ENCODE measurements around the gene NFATC1. TPM values are rescaled to one million over a fixed set of nuclear protein-coding genes. Genes with fewer than 3 reads are reported as not detected.

Gene NFATC1
- total RNA-seq, 2 donors from 2014 or later, result 1.6 to 4.3 TPM

DNA sequence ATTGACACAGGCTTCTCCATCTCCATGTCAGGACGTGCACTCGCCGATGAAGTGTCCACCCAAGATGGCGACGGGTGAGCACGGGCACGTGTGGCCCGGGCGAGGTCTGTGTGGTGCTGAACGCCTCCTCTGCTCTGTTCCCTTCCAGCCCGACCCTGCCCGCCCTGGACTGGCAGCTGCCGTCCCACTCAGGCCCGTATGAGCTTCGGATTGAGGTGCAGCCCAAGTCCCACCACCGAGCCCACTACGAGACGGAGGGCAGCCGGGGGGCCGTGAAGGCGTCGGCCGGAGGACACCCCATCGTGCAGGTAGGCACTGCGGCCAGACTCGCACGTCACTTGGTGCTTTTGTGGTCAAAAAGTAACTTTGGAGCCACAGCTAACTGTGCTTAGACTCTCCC lies 37.7 kb downstream of the NFATC1 start:
- no peak for DNase-seq
- no peak overlapping the region for H3K4me3 ChIP-seq
- TF ChIP-seq, protein P1, sequence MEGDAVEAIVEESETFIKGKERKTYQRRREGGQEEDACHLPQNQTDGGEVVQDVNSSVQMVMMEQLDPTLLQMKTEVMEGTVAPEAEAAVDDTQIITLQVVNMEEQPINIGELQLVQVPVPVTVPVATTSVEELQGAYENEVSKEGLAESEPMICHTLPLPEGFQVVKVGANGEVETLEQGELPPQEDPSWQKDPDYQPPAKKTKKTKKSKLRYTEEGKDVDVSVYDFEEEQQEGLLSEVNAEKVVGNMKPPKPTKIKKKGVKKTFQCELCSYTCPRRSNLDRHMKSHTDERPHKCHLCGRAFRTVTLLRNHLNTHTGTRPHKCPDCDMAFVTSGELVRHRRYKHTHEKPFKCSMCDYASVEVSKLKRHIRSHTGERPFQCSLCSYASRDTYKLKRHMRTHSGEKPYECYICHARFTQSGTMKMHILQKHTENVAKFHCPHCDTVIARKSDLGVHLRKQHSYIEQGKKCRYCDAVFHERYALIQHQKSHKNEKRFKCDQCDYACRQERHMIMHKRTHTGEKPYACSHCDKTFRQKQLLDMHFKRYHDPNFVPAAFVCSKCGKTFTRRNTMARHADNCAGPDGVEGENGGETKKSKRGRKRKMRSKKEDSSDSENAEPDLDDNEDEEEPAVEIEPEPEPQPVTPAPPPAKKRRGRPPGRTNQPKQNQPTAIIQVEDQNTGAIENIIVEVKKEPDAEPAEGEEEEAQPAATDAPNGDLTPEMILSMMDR (IDR thresholded peaks at IDR 0.05), result no peak
- no peaks in the 10 kb centered on the region for H3K27me3 ChIP-seq
- H3K9me3 ChIP-seq, result no peaks in the 10 kb centered on the region
- H3K9ac ChIP-seq (ENCODE audit: low read depth in 2 of 2, low read length in 2 of 2), result no peak overlapping the region
- intact Hi-C loops (cut with DNase I), result no loop called here
- H3K4me1 ChIP-seq, result no peaks in the 10 kb centered on the region
- no peak overlapping the region for H3K27ac ChIP-seq
- H3K36me3 ChIP-seq, result no peaks in the 10 kb centered on the region

DNA sequence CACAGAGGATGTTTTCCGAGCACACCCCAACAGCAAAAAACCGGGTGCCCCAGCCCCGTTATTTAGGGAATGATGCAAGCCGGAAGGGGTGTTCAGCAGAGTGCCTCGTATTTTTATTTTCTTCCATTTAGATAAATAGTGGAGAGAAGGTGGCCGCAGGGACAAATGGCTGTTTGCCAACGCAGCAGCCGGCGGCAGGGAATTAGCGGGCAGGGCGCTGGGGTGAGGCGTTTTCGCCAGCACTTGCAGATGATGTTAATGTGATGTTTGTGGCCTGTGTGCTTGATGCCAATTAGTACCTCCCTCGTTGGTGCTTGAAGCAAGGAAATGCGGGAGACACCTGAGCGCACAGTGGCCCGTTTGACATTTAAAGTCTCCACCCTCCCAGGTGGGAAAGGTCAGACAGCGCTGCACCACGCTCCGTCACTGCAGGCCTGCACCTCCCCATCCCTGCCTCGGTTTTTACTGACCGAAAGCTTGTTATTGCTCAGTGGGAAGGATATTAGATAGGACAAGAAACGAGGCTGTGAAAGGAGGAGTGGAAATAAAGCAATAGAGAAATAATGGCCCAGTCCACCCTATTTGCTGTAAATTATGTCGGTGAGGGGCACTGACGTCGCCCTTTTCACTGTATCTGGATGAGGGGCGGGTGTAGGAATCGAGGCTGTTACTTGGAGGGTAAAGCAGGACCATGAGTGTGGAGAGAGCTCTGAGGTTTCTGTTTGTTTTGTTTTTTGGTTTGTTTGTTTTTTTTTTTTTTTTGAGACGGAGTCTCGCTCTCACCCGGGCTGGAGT lies 39.1 kb downstream of the NFATC1 start:
- Histone ChIP-seq H3K9ac (ENCODE audit: low read depth in 2 of 2, low read length in 2 of 2) (no peak overlapping the region), H3K4me1 (no peaks in the 10 kb centered on the region), H3K27ac (no peak overlapping the region), H3K36me3 (no peaks in the 10 kb centered on the region), H3K4me3 (no peak overlapping the region), H3K27me3 (no peaks in the 10 kb centered on the region), H3K9me3 (no peaks in the 10 kb centered on the region)
- intact Hi-C loops (cut with DNase I), result no loop called here
- TF ChIP-seq, protein P1 (IDR thresholded peaks at IDR 0.05), result no peak
- DNase-seq, result no peak

DNA sequence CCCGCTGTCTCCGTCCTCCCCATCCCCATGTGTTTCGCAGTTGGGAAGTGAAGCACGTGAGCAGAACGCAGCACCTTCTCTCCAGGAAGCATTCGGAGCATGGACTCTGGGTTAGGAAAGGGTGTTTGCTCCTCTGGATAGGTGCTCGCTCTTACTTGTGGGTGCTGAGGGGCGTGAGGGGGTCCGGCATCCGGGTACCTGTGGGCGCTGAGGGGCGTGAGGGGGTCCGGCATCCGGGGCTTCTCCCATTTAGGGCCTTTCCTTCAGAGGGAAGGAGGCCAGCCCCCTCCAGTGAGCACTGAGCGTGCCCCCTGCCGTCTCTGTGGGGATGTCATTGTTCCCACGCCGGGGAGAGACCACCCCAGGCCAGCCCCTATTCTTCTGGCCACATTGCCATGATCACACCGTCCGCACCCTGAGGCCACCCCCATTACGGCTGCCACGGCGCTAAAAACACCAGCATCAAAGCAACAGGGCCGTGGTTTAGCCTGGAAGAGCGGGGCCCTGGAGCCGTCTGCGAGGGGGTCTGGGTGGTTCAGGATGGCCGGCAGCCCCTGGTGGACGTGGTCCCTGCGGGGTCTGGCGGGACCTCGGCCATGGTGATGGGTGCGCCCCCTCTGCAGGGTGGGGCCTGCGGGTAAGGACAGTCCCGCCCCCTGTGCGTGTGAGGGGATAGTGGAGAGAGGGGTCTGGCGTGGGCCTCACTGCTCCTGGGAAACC lies 41.0 kb downstream of the NFATC1 start:
- intact Hi-C loops (cut with DNase I), result no loop called here
- DNase-seq, result no peak
- H3K36me3 ChIP-seq, result no peaks in the 10 kb centered on the region
- TF ChIP-seq, protein P1 (IDR thresholded peaks at IDR 0.05), result no peak
- H3K9ac ChIP-seq (ENCODE audit: low read depth in 2 of 2, low read length in 2 of 2), result no peak overlapping the region
- H3K9me3 ChIP-seq, result no peaks in the 10 kb centered on the region
- H3K27me3 ChIP-seq, result no peaks in the 10 kb centered on the region
- H3K4me1 ChIP-seq, result no peaks in the 10 kb centered on the region
- no peak overlapping the region for H3K27ac ChIP-seq
- H3K4me3 ChIP-seq, result no peak overlapping the region

DNA sequence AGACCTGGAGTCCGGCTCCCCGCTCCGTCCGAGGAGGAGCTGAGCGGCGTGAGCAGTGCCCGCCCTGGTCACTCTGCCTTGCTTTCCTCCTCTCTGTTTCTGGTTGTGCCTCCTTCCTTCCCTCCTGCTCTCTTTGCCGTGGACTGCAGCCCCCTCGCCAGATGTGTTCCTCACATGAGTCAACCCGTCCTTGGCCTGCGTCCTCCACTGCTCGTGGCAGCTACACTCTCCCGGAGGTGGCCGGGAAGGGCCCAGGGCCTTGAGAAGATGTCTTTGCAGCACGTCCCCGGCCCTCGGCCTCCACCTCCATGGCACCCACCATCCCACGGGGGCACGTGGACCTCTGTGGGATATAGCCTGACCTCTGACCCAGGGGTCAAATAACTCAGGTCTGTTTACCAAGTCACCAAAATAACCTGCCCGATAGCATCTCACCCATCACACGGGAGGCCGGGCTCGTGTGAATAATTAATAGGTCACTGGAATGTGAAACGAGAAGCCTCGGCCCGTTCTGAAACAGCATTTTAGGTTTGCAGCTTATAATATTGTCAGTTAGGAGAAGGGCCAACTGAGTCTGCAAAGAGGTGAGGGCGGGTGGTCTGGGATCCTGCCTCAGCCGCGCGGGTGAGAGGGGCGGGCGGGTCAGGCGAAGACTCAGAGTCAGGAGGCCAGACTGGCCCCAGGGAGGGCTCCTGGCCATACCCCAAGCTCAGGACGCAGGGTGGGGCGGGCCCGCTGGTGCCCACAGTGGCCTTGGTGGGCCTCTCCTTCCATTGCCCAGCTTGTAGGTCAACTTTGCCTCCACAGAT lies 42.6 kb downstream of the NFATC1 start:
- H3K4me1 ChIP-seq, result no peaks in the 10 kb centered on the region
- H3K27ac ChIP-seq, result no peak overlapping the region
- no peak for DNase-seq
- no peaks in the 10 kb centered on the region for H3K9me3 ChIP-seq
- intact Hi-C loops (cut with DNase I), result no loop called here
- H3K36me3 ChIP-seq, result no peaks in the 10 kb centered on the region
- no peak overlapping the region for H3K4me3 ChIP-seq
- H3K9ac ChIP-seq (ENCODE audit: low read depth in 2 of 2, low read length in 2 of 2), result no peak overlapping the region
- TF ChIP-seq, protein P1 (IDR thresholded peaks at IDR 0.05), result no peak
- H3K27me3 ChIP-seq, result no peaks in the 10 kb centered on the region

DNA sequence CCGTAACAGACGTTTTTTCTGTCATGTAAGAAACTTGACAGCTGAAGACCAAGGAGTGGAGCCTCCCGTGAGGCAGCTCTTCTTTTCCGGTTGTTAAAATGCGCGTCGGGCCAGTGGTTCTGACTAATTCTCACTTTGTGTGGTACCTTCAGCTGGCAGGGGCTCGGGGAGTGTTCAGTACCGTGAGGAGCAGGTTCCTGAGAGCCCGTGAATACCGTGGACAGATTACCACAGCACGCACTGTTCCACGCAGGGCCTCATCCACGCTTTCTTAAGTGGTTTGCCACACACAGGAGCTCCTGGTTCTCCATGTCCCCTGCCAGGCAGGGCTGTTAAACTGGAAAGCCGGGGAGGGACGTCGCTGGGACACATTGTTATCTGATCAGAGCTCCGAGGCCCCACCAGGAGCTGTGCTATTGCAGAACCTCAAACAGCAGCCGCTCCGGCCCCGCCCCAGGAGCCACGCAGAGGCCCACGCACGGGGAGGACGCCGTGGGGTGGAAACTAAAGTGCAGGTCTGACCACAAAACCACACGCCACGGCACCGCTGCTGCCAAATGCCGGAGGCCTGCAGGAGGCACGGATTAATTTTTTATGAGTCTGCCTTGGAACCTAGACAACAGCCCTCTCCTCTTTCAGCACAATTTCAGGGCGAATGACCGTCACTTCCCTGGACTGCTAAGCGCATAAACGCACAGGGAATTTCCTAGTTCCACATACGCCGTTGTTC lies 43.3 kb downstream of the NFATC1 start:
- intact Hi-C loops (cut with DNase I), result no loop called here
- TF ChIP-seq, protein P1 (IDR thresholded peaks at IDR 0.05), result no peak
- H3K36me3 ChIP-seq, result no peaks in the 10 kb centered on the region
- no peaks in the 10 kb centered on the region for H3K27me3 ChIP-seq
- H3K4me1 ChIP-seq, result no peaks in the 10 kb centered on the region
- H3K27ac ChIP-seq, result no peak overlapping the region
- no peak overlapping the region for H3K9ac ChIP-seq (ENCODE audit: low read depth in 2 of 2, low read length in 2 of 2)
- no peak overlapping the region for H3K4me3 ChIP-seq
- H3K9me3 ChIP-seq, result no peaks in the 10 kb centered on the region
- DNase-seq, result no peak
